WTC11 (cell line): ENCODE measurements around the gene CTNNA3. TPM values are rescaled to one million over a fixed set of nuclear protein-coding genes. Genes with fewer than 3 reads are reported as not detected.

Experiments used
- ATAC-seq: fragments of 200-7000 bp; cut with Tn5 transposase; 2 replicates; pipeline ENCODE4 v1.10.0; 2021; ENCODE audit warnings: mild to moderate bottlenecking, moderate library complexity
- CTCF ChIA-PET: fragments of 300-600 bp; sonication (Branson Sonifier 250); formaldehyde crosslinking; loops from one replicate; lab custom pipeline; 2021; ENCODE audit warnings: antibody characterized with exemption; lab: Charles Lee
- POLR2A ChIA-PET: fragments of 350-600 bp; sonication (Branson Sonifier 250); formaldehyde crosslinking; loops from one replicate; lab custom pipeline; 2021; ENCODE audit warnings: antibody characterized with exemption; lab: Charles Lee
- DNase-seq: peaks from one replicate; pipeline ENCODE4 v3.0.0; 2021; ENCODE audit warnings: low spot score
- H3K27ac Mint-ChIP-seq: 2 replicates; pipeline ENCODE4 v1.8.0; 2021; ENCODE audit warnings: mixed read lengths
- H3K27me3 Mint-ChIP-seq: 2 replicates; pipeline ENCODE4 v1.8.0; 2021; ENCODE audit warnings: low read depth, mild to moderate bottlenecking, moderate library complexity, mixed read lengths
- H3K36me3 Mint-ChIP-seq: 2 replicates; pipeline ENCODE4 v1.8.0; 2021; ENCODE audit warnings: mixed read lengths
- H3K4me1 Mint-ChIP-seq: 2 replicates; pipeline ENCODE4 v1.8.0; 2022; ENCODE audit warnings: mixed read lengths
- H3K4me3 Mint-ChIP-seq: 2 replicates; pipeline ENCODE4 v1.8.0; 2021; ENCODE audit warnings: mild to moderate bottlenecking, moderate library complexity, mixed read lengths
- H3K9me3 Mint-ChIP-seq: 2 replicates; pipeline ENCODE4 v1.8.0; 2021; ENCODE audit warnings: mixed read lengths
- ATF1 ChIP-seq: sonication (generic); formaldehyde crosslinking; IDR thresholded peaks from 2 replicates; pipeline ENCODE4 v1.8.1; 2023; ENCODE audit warnings: mild to moderate bottlenecking, moderate library complexity, missing genetic modification reagents
- CBFB ChIP-seq: sonication (generic); formaldehyde crosslinking; IDR thresholded peaks from 2 replicates; pipeline ENCODE4 v1.8.1; 2022; ENCODE audit warnings: mild to moderate bottlenecking, low read depth, missing genetic modification reagents
- CREM ChIP-seq: sonication (generic); formaldehyde crosslinking; IDR thresholded peaks from 2 replicates; pipeline ENCODE4 v1.8.1; 2022; ENCODE audit warnings: mild to moderate bottlenecking, missing genetic modification reagents, moderate library complexity
- EMX1 ChIP-seq: fragments of 250-450 bp; sonication (Bioruptor Pico); IDR thresholded peaks from 2 replicates; pipeline ENCODE4 v1.8.0; 2021; ENCODE audit warnings: mild to moderate bottlenecking
- ESRRA ChIP-seq: sonication (generic); formaldehyde crosslinking; IDR thresholded peaks from 2 replicates; pipeline ENCODE4 v1.8.1; 2022; ENCODE audit warnings: mild to moderate bottlenecking, missing genetic modification reagents, borderline replicate concordance
- ETV6 ChIP-seq: sonication (generic); formaldehyde crosslinking; IDR thresholded peaks from 2 replicates; pipeline ENCODE4 v1.8.1; 2022; ENCODE audit warnings: mild to moderate bottlenecking, missing genetic modification reagents
- HMGA2 ChIP-seq: fragments of 250-450 bp; sonication (Bioruptor Pico); IDR thresholded peaks from 2 replicates; pipeline ENCODE4 v1.4.0; 2021; ENCODE audit warnings: mild to moderate bottlenecking, moderate library complexity
- JAZF1 ChIP-seq: fragments of 250-450 bp; sonication (Bioruptor Pico); IDR thresholded peaks from 2 replicates; pipeline ENCODE4 v1.9.0; 2021; ENCODE audit warnings: moderate library complexity, mild to moderate bottlenecking, inconsistent platforms
- MXD4 ChIP-seq: fragments of 250-450 bp; sonication (Bioruptor Pico); IDR thresholded peaks from 2 replicates; pipeline ENCODE4 v1.8.0; 2021; ENCODE audit warnings: mild to moderate bottlenecking, moderate library complexity, borderline replicate concordance
- NFATC4 ChIP-seq: fragments of 250-450 bp; sonication (Bioruptor Pico); IDR thresholded peaks from 2 replicates; pipeline ENCODE4 v1.9.0; 2021; ENCODE audit warnings: mild to moderate bottlenecking
- RELA ChIP-seq: sonication (generic); formaldehyde crosslinking; IDR thresholded peaks from 2 replicates; pipeline ENCODE4 v1.8.1; 2022; ENCODE audit warnings: missing genetic modification reagents, mild to moderate bottlenecking, borderline replicate concordance
- SMAD3 ChIP-seq: sonication (generic); formaldehyde crosslinking; IDR thresholded peaks from 2 replicates; pipeline ENCODE4 v1.8.0; 2022; ENCODE audit warnings: missing genetic modification reagents, mild to moderate bottlenecking, borderline replicate concordance
- SMAD4 ChIP-seq: sonication (generic); formaldehyde crosslinking; IDR thresholded peaks from 2 replicates; pipeline ENCODE4 v1.8.0; 2022; ENCODE audit warnings: mild to moderate bottlenecking, missing genetic modification reagents
- SOX15 ChIP-seq: fragments of 250-450 bp; sonication (Bioruptor Pico); IDR thresholded peaks from 2 replicates; pipeline ENCODE4 v1.9.0; 2021; ENCODE audit warnings: mild to moderate bottlenecking
- SP1 ChIP-seq: sonication (generic); formaldehyde crosslinking; conservative IDR thresholded peaks from 2 replicates; pipeline ENCODE4 v1.8.1; 2022; ENCODE audit warnings: missing genetic modification reagents
- TEAD1 ChIP-seq: sonication (generic); formaldehyde crosslinking; IDR thresholded peaks from 2 replicates; pipeline ENCODE4 v1.8.0; 2022; ENCODE audit warnings: mild to moderate bottlenecking, missing genetic modification reagents
- TEAD4 ChIP-seq: sonication (generic); formaldehyde crosslinking; IDR thresholded peaks from 2 replicates; pipeline ENCODE4 v1.8.0; 2022; ENCODE audit warnings: mild to moderate bottlenecking, missing genetic modification reagents
- ZNF138 ChIP-seq: sonication (generic); formaldehyde crosslinking; conservative IDR thresholded peaks from 2 replicates; pipeline ENCODE4 v1.8.1; 2022; ENCODE audit warnings: mild to moderate bottlenecking, moderate library complexity, missing genetic modification reagents
- ZNF423 ChIP-seq: fragments of 250-450 bp; sonication (Bioruptor Pico); IDR thresholded peaks from 2 replicates; pipeline ENCODE4 v2.1.2; 2022; ENCODE audit warnings: mild to moderate bottlenecking, moderate library complexity
- total RNA-seq: library from RNA; stranded (reverse); gene quantifications from 3 replicates; pipeline ENCODE4 v1.2.3, GENCODE V29; 2021
- TF ChIP-seq, protein P1 (sequence below): sonication (generic); formaldehyde crosslinking; IDR thresholded peaks from 2 replicates; pipeline ENCODE4 v1.8.0; 2022; ENCODE audit warnings: missing genetic modification reagents
- TF ChIP-seq, protein P2 (sequence below): sonication (generic); formaldehyde crosslinking; IDR thresholded peaks from 2 replicates; pipeline ENCODE4 v1.8.1; 2023; ENCODE audit warnings: mild to moderate bottlenecking, missing genetic modification reagents, borderline replicate concordance
- TF ChIP-seq, protein P3 (sequence below): sonication (generic); formaldehyde crosslinking; IDR thresholded peaks from 2 replicates; pipeline ENCODE4 v1.8.0; 2023; ENCODE audit warnings: mild to moderate bottlenecking, missing genetic modification reagents
- TF ChIP-seq, protein P4 (sequence below): fragments of 200-600 bp; IDR thresholded peaks from 2 replicates; pipeline ENCODE4 v1.8.0; 2022; ENCODE audit warnings: antibody characterized with exemption

The CTNNA3 gene
- total RNA-seq, 1 experiment from 2014 or later: 6.1 TPM

- TF ChIP-seq, protein P1, sequence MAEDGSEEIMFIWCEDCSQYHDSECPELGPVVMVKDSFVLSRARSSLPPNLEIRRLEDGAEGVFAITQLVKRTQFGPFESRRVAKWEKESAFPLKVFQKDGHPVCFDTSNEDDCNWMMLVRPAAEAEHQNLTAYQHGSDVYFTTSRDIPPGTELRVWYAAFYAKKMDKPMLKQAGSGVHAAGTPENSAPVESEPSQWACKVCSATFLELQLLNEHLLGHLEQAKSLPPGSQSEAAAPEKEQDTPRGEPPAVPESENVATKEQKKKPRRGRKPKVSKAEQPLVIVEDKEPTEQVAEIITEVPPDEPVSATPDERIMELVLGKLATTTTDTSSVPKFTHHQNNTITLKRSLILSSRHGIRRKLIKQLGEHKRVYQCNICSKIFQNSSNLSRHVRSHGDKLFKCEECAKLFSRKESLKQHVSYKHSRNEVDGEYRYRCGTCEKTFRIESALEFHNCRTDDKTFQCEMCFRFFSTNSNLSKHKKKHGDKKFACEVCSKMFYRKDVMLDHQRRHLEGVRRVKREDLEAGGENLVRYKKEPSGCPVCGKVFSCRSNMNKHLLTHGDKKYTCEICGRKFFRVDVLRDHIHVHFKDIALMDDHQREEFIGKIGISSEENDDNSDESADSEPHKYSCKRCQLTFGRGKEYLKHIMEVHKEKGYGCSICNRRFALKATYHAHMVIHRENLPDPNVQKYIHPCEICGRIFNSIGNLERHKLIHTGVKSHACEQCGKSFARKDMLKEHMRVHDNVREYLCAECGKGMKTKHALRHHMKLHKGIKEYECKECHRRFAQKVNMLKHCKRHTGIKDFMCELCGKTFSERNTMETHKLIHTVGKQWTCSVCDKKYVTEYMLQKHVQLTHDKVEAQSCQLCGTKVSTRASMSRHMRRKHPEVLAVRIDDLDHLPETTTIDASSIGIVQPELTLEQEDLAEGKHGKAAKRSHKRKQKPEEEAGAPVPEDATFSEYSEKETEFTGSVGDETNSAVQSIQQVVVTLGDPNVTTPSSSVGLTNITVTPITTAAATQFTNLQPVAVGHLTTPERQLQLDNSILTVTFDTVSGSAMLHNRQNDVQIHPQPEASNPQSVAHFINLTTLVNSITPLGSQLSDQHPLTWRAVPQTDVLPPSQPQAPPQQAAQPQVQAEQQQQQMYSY (CRISPR knock-in tag): no peak
- TF ChIP-seq SOX15 (CRISPR knock-in tag) (no peak), RELA (CRISPR knock-in tag) (no peak), EMX1 (CRISPR knock-in tag) (no peak)
These were observed 900.1 kb downstream of the CTNNA3 start (continued) for GRCh38 chr10:66795866-66796265.

- DNase-seq: no peak
- H3K4me3 Mint-ChIP-seq: no peak overlapping the region
- H3K4me1 Mint-ChIP-seq: no peaks in the 10 kb centered on the region
- CTCF ChIA-PET: no interaction called here
- no peaks in the 10 kb centered on the region for H3K36me3 Mint-ChIP-seq
- ATAC-seq: no peak
- H3K27me3 Mint-ChIP-seq: no peaks in the 10 kb centered on the region
- no peak overlapping the region for H3K27ac Mint-ChIP-seq
- no peak for TF ChIP-seq SMAD4 (CRISPR knock-in tag)
- TF ChIP-seq ESRRA (CRISPR knock-in tag): no peak
- TF ChIP-seq, protein P2, sequence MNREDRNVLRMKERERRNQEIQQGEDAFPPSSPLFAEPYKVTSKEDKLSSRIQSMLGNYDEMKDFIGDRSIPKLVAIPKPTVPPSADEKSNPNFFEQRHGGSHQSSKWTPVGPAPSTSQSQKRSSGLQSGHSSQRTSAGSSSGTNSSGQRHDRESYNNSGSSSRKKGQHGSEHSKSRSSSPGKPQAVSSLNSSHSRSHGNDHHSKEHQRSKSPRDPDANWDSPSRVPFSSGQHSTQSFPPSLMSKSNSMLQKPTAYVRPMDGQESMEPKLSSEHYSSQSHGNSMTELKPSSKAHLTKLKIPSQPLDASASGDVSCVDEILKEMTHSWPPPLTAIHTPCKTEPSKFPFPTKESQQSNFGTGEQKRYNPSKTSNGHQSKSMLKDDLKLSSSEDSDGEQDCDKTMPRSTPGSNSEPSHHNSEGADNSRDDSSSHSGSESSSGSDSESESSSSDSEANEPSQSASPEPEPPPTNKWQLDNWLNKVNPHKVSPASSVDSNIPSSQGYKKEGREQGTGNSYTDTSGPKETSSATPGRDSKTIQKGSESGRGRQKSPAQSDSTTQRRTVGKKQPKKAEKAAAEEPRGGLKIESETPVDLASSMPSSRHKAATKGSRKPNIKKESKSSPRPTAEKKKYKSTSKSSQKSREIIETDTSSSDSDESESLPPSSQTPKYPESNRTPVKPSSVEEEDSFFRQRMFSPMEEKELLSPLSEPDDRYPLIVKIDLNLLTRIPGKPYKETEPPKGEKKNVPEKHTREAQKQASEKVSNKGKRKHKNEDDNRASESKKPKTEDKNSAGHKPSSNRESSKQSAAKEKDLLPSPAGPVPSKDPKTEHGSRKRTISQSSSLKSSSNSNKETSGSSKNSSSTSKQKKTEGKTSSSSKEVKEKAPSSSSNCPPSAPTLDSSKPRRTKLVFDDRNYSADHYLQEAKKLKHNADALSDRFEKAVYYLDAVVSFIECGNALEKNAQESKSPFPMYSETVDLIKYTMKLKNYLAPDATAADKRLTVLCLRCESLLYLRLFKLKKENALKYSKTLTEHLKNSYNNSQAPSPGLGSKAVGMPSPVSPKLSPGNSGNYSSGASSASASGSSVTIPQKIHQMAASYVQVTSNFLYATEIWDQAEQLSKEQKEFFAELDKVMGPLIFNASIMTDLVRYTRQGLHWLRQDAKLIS: no peak
- TF ChIP-seq CREM (CRISPR knock-in tag): no peak
- TF ChIP-seq JAZF1 (CRISPR knock-in tag): no peak
- no peak for TF ChIP-seq ETV6 (CRISPR knock-in tag)
- TF ChIP-seq ZNF138 (CRISPR knock-in tag): no peak
- no peak for TF ChIP-seq MXD4 (CRISPR knock-in tag)
- TF ChIP-seq ATF1 (CRISPR knock-in tag): no peak
- TF ChIP-seq, protein P3, sequence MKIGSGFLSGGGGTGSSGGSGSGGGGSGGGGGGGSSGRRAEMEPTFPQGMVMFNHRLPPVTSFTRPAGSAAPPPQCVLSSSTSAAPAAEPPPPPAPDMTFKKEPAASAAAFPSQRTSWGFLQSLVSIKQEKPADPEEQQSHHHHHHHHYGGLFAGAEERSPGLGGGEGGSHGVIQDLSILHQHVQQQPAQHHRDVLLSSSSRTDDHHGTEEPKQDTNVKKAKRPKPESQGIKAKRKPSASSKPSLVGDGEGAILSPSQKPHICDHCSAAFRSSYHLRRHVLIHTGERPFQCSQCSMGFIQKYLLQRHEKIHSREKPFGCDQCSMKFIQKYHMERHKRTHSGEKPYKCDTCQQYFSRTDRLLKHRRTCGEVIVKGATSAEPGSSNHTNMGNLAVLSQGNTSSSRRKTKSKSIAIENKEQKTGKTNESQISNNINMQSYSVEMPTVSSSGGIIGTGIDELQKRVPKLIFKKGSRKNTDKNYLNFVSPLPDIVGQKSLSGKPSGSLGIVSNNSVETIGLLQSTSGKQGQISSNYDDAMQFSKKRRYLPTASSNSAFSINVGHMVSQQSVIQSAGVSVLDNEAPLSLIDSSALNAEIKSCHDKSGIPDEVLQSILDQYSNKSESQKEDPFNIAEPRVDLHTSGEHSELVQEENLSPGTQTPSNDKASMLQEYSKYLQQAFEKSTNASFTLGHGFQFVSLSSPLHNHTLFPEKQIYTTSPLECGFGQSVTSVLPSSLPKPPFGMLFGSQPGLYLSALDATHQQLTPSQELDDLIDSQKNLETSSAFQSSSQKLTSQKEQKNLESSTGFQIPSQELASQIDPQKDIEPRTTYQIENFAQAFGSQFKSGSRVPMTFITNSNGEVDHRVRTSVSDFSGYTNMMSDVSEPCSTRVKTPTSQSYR: no peak
- TF ChIP-seq ZNF423 (CRISPR knock-in tag): no peak
- no peak for TF ChIP-seq CBFB (CRISPR knock-in tag)
- no peak for TF ChIP-seq TEAD1 (CRISPR knock-in tag)
- no peak for TF ChIP-seq RELA (CRISPR knock-in tag)
- TF ChIP-seq TEAD4 (CRISPR knock-in tag): no peak
- TF ChIP-seq SP1: no peak
- no peak for TF ChIP-seq HMGA2 (CRISPR knock-in tag)
- TF ChIP-seq NFATC4 (CRISPR knock-in tag): no peak
- no peak for TF ChIP-seq SMAD3 (CRISPR knock-in tag)
- TF ChIP-seq, protein P4, sequence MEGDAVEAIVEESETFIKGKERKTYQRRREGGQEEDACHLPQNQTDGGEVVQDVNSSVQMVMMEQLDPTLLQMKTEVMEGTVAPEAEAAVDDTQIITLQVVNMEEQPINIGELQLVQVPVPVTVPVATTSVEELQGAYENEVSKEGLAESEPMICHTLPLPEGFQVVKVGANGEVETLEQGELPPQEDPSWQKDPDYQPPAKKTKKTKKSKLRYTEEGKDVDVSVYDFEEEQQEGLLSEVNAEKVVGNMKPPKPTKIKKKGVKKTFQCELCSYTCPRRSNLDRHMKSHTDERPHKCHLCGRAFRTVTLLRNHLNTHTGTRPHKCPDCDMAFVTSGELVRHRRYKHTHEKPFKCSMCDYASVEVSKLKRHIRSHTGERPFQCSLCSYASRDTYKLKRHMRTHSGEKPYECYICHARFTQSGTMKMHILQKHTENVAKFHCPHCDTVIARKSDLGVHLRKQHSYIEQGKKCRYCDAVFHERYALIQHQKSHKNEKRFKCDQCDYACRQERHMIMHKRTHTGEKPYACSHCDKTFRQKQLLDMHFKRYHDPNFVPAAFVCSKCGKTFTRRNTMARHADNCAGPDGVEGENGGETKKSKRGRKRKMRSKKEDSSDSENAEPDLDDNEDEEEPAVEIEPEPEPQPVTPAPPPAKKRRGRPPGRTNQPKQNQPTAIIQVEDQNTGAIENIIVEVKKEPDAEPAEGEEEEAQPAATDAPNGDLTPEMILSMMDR: no peak
- TF ChIP-seq, all 79 proteins: peak for 0
- no peaks in the 10 kb centered on the region for H3K9me3 Mint-ChIP-seq
- POLR2A ChIA-PET: interaction anchor here (0.6 kb wide), 1 partner anchor 1702 kb away, joined by 3 read pairs; no protein-coding TSS in a partner anchor
These were observed 903.6 kb downstream of the CTNNA3 start for GRCh38 chr10:66792441-66792840.
